Prostate gland (tissue), 2 donors: Measurements from ENCODE around the gene ZC3H12D. TPM values are rescaled to one million over a fixed set of nuclear protein-coding genes. Genes with fewer than 3 reads are reported as not detected.

ENCODE experiments used
- DNase-seq: peaks from one replicate; pipeline ENCODE4 v3.0.0-alpha.2; 2019; ENCODE audit warnings: low spot score
- H3K27ac ChIP-seq, 2 donors: fragments of 200-600 bp; sonication (generic); 2 replicates each; pipeline ENCODE4 v1.5.1; 2017 to 2019
- H3K27me3 ChIP-seq: fragments of 200-600 bp; sonication (generic); replicated peaks from 2 replicates; pipeline ENCODE4 v1.5.1; 2019; ENCODE audit not compliant: insufficient read depth
- H3K36me3 ChIP-seq, 2 donors: fragments of 200-600 bp; sonication (generic); 1 replicate in 1 of 2; 2 replicates in 1 of 2; pipeline versions ENCODE4 v1.5.1 to v1.8.1; 2017 to 2019
- H3K4me1 ChIP-seq: fragments of 200-600 bp; sonication (generic); replicated peaks from 2 replicates; pipeline ENCODE4 v1.5.1; 2019
- H3K4me3 ChIP-seq, 2 donors: fragments of 200-600 bp; sonication (generic); 2 replicates each; pipeline ENCODE4 v1.5.1; 2017 to 2019
- H3K9me3 ChIP-seq: fragments of 200-600 bp; sonication (generic); 2 replicates; pipeline ENCODE4 v1.5.1; 2017
- CTCF ChIP-seq, 4 experiments: fragments of 200-600 bp in 2 of 4; fragments of 450-650 bp in 2 of 4; sonication (generic) in 2 of 4; IDR thresholded peaks; 1 replicate in 3 of 4; 2 replicates in 1 of 4; pipeline ENCODE4 v1.5.1; 2016 to 2019; ENCODE audit warnings: antibody characterized with exemption in 4 of 4, mild to moderate bottlenecking in 2 of 4, moderate library complexity in 2 of 4
- POLR2A ChIP-seq: fragments of 450-650 bp; IDR thresholded peaks from one replicate; pipeline ENCODE4 v1.6.1; 2016; ENCODE audit warnings: antibody characterized with exemption, mild to moderate bottlenecking
- POLR2AphosphoS5 ChIP-seq: sonication (generic); formaldehyde crosslinking; IDR thresholded peaks from one replicate; pipeline ENCODE4 v1.6.1; 2017; ENCODE audit warnings: antibody characterized with exemption
- WGBS: methylation state at CpG from one replicate; pipeline ENCODE4 v1.1.5; 2018; 5-methylcytosine and 5-hydroxymethylcytosine counted together
- intact Hi-C: fragments of 100-400 bp; cut with DNase I; formaldehyde crosslinking; loops from one replicate; pipeline ENCODE4 v1.14.2; 2022
- total RNA-seq, 2 donors: library from RNA; depleted of rRNA; stranded (reverse); fragments of >200 nt; gene quantifications; one replicate each; pipeline ENCODE4 v1.1.0, GENCODE V29; 2016

The ZC3H12D gene
- total RNA-seq, 2 donors from 2014 or later = 1.5 to 3.5 TPM

- H3K9me3 ChIP-seq = no peaks in the 10 kb centered on the region
- no peak for DNase-seq
- H3K27me3 ChIP-seq = no peaks in the 10 kb centered on the region
- TF ChIP-seq POLR2A = no peak
- H3K27ac ChIP-seq = no peak overlapping the region
- H3K4me1 ChIP-seq = no peaks in the 10 kb centered on the region
- H3K36me3 ChIP-seq = no peaks in the 10 kb centered on the region
- no peak overlapping the region for H3K4me3 ChIP-seq
- intact Hi-C loops = no loop called here
- 81% methylated on average over 7 of the region's 7 CpGs for WGBS
These were observed 9.0 kb upstream of the ZC3H12D start for GRCh38 chr6:149493761-149494320.

GRCh38 chr6:149492798-149493343 is 8.1 kb upstream of the ZC3H12D start:
- Histone ChIP-seq H3K4me1 (no peaks in the 10 kb centered on the region), H3K27me3 (no peaks in the 10 kb centered on the region), H3K36me3 (no peaks in the 10 kb centered on the region), H3K9me3 (no peaks in the 10 kb centered on the region), H3K27ac (no peak overlapping the region), H3K4me3 (no peak overlapping the region)
- 89% methylated on average over 4 of the region's 4 CpGs for WGBS
- DNase-seq = no peak
- no peak for TF ChIP-seq CTCF (IDR thresholded peaks at IDR 0.05)
- no peak for TF ChIP-seq POLR2AphosphoS5
- TF ChIP-seq POLR2A = no peak
- intact Hi-C loops = no loop called here

GRCh38 chr6:149489967-149490366 is 5.2 kb upstream of the ZC3H12D start:
- no peaks in the 10 kb centered on the region for H3K4me1 ChIP-seq
- WGBS = 94% methylated on average over 4 of the region's 4 CpGs
- no peak for TF ChIP-seq CTCF (IDR thresholded peaks at IDR 0.05)
- TF ChIP-seq POLR2AphosphoS5 = no peak
- no peak for TF ChIP-seq POLR2A
- intact Hi-C loops = no loop called here
- no peaks in the 10 kb centered on the region for H3K36me3 ChIP-seq
- no peak for DNase-seq
- no peak overlapping the region for H3K4me3 ChIP-seq
- H3K9me3 ChIP-seq = no peaks in the 10 kb centered on the region
- no peaks in the 10 kb centered on the region for H3K27me3 ChIP-seq
- H3K27ac ChIP-seq = no peak overlapping the region

- Histone ChIP-seq H3K4me3 (no peak overlapping the region), H3K9me3 (no peaks in the 10 kb centered on the region), H3K4me1 (no peaks in the 10 kb centered on the region), H3K36me3 (no peaks in the 10 kb centered on the region), H3K27ac (no peak overlapping the region), H3K27me3 (no peaks in the 10 kb centered on the region)
- WGBS = 41% methylated on average over 3 of the region's 3 CpGs
- intact Hi-C loops = no loop called here
- DNase-seq = no peak
- TF ChIP-seq POLR2A (no peak), CTCF (IDR thresholded peaks at IDR 0.05) (no peak), POLR2AphosphoS5 (no peak)
These were observed 4.0 kb upstream of the ZC3H12D start for GRCh38 chr6:149488815-149489214.

- Histone ChIP-seq H3K36me3 (no peaks in the 10 kb centered on the region), H3K9me3 (no peaks in the 10 kb centered on the region), H3K27me3 (no peaks in the 10 kb centered on the region), H3K4me3 (no peak overlapping the region), H3K27ac (no peak overlapping the region), H3K4me1 (no peaks in the 10 kb centered on the region)
- no peak for DNase-seq
- intact Hi-C loops = no loop called here
- no peak for TF ChIP-seq POLR2A
- no peak for TF ChIP-seq CTCF (IDR thresholded peaks at IDR 0.05)
- no peak for TF ChIP-seq POLR2AphosphoS5
- WGBS = 84% methylated on average over 4 of the region's 4 CpGs
These were observed 2.5 kb upstream of the ZC3H12D start for GRCh38 chr6:149487316-149487715.
